GM21737 (cell line): ENCODE results near the gene PIK3R6.
A peak's percentile ranks its signal among the peaks of the same experiment; 100 is the strongest.
"Not testable (repeated sequence)": the region's sequence is repeated elsewhere in the genome, so short reads cannot be mapped to it uniquely, and the experiment has no call there.

ENCODE experiments used
- ATAC-seq: cut with Tn5 transposase; IDR thresholded peaks from one replicate; pipeline ENCODE4 v1.9.1; 2021; ENCODE audit warnings: mild to moderate bottlenecking, moderate library complexity; ENCODE audit not compliant: unreplicated experiment

The PIK3R6 gene

GRCh38 chr17:8894673-8895578 lies 27.5 kb upstream of the PIK3R6 start:
- peak; percentile 35 for ATAC-seq

GRCh38 chr17:8894202-8894671 lies 26.8 kb upstream of the PIK3R6 start:
- ATAC-seq = no peak

- no peak for ATAC-seq
Measured at GRCh38 chr17:8893621-8894201, 26.2 kb upstream of the PIK3R6 start.

GRCh38 chr17:8893059-8893458 lies 25.6 kb upstream of the PIK3R6 start:
- ATAC-seq = no peak

GRCh38 chr17:8892338-8892690 lies 24.8 kb upstream of the PIK3R6 start:
- ATAC-seq = no peak

GRCh38 chr17:8890671-8891070 lies 23.2 kb upstream of the PIK3R6 start:
- no peak for ATAC-seq

GRCh38 chr17:8889458-8890210 lies 22.2 kb upstream of the PIK3R6 start:
- ATAC-seq = no peak

GRCh38 chr17:8888704-8889302 lies 21.3 kb upstream of the PIK3R6 start:
- no peak for ATAC-seq

GRCh38 chr17:8887834-8888703 lies 20.6 kb upstream of the PIK3R6 start:
- no peak for ATAC-seq

- ATAC-seq = no peak
Measured at GRCh38 chr17:8887301-8887700, 19.8 kb upstream of the PIK3R6 start.

GRCh38 chr17:8885967-8886684 lies 18.7 kb upstream of the PIK3R6 start:
- ATAC-seq = no peak

- ATAC-seq = not testable (repeated sequence)
Measured at GRCh38 chr17:8885163-8885966, 17.9 kb upstream of the PIK3R6 start.

- ATAC-seq = no peak
Measured at GRCh38 chr17:8884336-8884990, 17.0 kb upstream of the PIK3R6 start.

- ATAC-seq = no peak
Measured at GRCh38 chr17:8883353-8883752, 15.9 kb upstream of the PIK3R6 start.

- no peak for ATAC-seq
Measured at GRCh38 chr17:8881606-8882005, 14.1 kb upstream of the PIK3R6 start.

GRCh38 chr17:8880466-8880865 lies 13.0 kb upstream of the PIK3R6 start:
- ATAC-seq = no peak

- no peak for ATAC-seq
Measured at GRCh38 chr17:8879410-8879809, 11.9 kb upstream of the PIK3R6 start.

- no peak for ATAC-seq
Measured at GRCh38 chr17:8877984-8878383, 10.5 kb upstream of the PIK3R6 start.
